HepG2 (cell line): ENCODE results near the gene PRELID2. TPM values are rescaled to one million over a fixed set of nuclear protein-coding genes. Genes with fewer than 3 reads are reported as not detected.

Experiments used
- ATAC-seq: fragments of 200-7000 bp; cut with Tn5 transposase; 3 replicates; pipeline ENCODE4 v1.9.1; 2020; ENCODE audit warnings: mild to moderate bottlenecking, moderate library complexity
- BruUV-seq: library from RNA; stranded (reverse); fragments of 400-500 nt; replicated peaks from 2 replicates; lab custom pipeline; 2021; lab: Mats Ljungman, UMichigan
- CTCF ChIA-PET: fragments of 300-600 bp; formaldehyde crosslinking; extraction: SDS; loops from one replicate; lab custom pipeline; 2021; ENCODE audit warnings: low total read pairs, inconsistent platforms, low intra/inter-chr PET ratio; lab: Yijun Ruan, JAX
- POLR2A ChIA-PET: fragments of 350-600 bp; sonication (Branson Sonifier 250); formaldehyde crosslinking; loops from one replicate; lab custom pipeline; 2020; ENCODE audit warnings: antibody characterized with exemption, inconsistent platforms; lab: Yijun Ruan, JAX
- DNase-seq: peaks from one replicate; pipeline ENCODE4 v3.0.0-alpha.2; 2015; ENCODE audit warnings: low spot score
- FAIRE-seq: peaks from 3 replicates; lab custom pipeline; 2011; peaks lifted over from hg19 to GRCh38; lab: Jason Lieb, UNC
- H2AFZ ChIP-seq: one replicate; pipeline ENCODE4 v1.6.1; 2011; ENCODE audit warnings: low read length, inconsistent platforms
- H3K27ac ChIP-seq: fragments of 300-600 bp; 3 replicates; pipeline ENCODE4 v1.8.0; 2011; ENCODE audit warnings: mixed run types, mild to moderate bottlenecking, mixed read lengths, low read length, inconsistent platforms; ENCODE audit not compliant: insufficient read depth; ENCODE audit errors: extremely low read length
- H3K27me3 ChIP-seq, 2 experiments: fragments of 200-600 bp in 1 of 2; 2 replicates in 1 of 2; 3 replicates in 1 of 2; pipeline versions ENCODE4 v1.6.0 to v1.8.0; 2011; ENCODE audit warnings: low read length in 2 of 2, mild to moderate bottlenecking in 2 of 2, moderate library complexity in 2 of 2, inconsistent platforms in 1 of 2; ENCODE audit not compliant: insufficient read depth in 2 of 2, control insufficient read depth in 1 of 2
- H3K36me3 ChIP-seq, 2 experiments: fragments of 200-600 bp in 1 of 2; replicated peaks in 1 of 2; 2 replicates in 1 of 2; 3 replicates in 1 of 2; pipeline versions ENCODE4 v1.5.1 to v1.8.0; 2011; ENCODE audit warnings: low read length in 2 of 2, inconsistent platforms in 1 of 2; ENCODE audit not compliant: insufficient read depth in 2 of 2, control insufficient read depth in 1 of 2
- H3K4me1 ChIP-seq: 2 replicates; pipeline ENCODE4 v1.5.1; 2012; ENCODE audit warnings: low read length, inconsistent platforms; ENCODE audit not compliant: insufficient read depth
- H3K4me2 ChIP-seq: 2 replicates; pipeline ENCODE4 v1.6.0; 2011; ENCODE audit warnings: low read depth, low read length, inconsistent platforms
- H3K4me3 ChIP-seq, 3 experiments: fragments of 200-600 bp in 1 of 3; sonication (generic), shearing (Covaris generic) in 1 of 3; replicated peaks in 1 of 3; 2 replicates each; pipeline ENCODE4 v1.5.1; 2011 to 2016; ENCODE audit warnings: low read length in 3 of 3, inconsistent platforms in 2 of 3, low read depth in 2 of 3, mild to moderate bottlenecking in 2 of 3, control low read depth in 1 of 3, mixed read lengths in 1 of 3; ENCODE audit not compliant: insufficient read depth in 1 of 3
- H3K79me2 ChIP-seq: one replicate; pipeline ENCODE4 v1.6.1; 2011; ENCODE audit warnings: low read length, inconsistent platforms; ENCODE audit not compliant: insufficient read depth
- H3K9ac ChIP-seq: 2 replicates; pipeline ENCODE4 v1.6.0; 2011; ENCODE audit warnings: mild to moderate bottlenecking, low read depth, low read length, inconsistent platforms; ENCODE audit not compliant: insufficient read depth
- H3K9me3 ChIP-seq: 2 replicates; pipeline ENCODE4 v1.5.1; 2012; ENCODE audit warnings: mild to moderate bottlenecking, low read length
- H4K20me1 ChIP-seq: 2 replicates; pipeline ENCODE4 v1.6.0; 2011; ENCODE audit warnings: inconsistent platforms, mild to moderate bottlenecking, low read length, moderate library complexity; ENCODE audit not compliant: insufficient read depth
- ADNP ChIP-seq: sonication (generic); formaldehyde crosslinking; IDR thresholded peaks from 2 replicates; pipeline ENCODE4 v1.4.0; 2020; ENCODE audit warnings: missing genetic modification reagents
- CHD4 ChIP-seq: fragments of 200-600 bp; sonication (generic); IDR thresholded peaks from 2 replicates; pipeline ENCODE4 v1.7.0; 2017; ENCODE audit warnings: mild to moderate bottlenecking, low read length, borderline replicate concordance
- ELF4 ChIP-seq: sonication (generic); formaldehyde crosslinking; IDR thresholded peaks from 2 replicates; pipeline ENCODE4 v1.5.0; 2020; ENCODE audit warnings: missing genetic modification reagents, mild to moderate bottlenecking, moderate library complexity, borderline replicate concordance
- GABPA ChIP-seq, 2 experiments: IDR thresholded peaks; 2 replicates each; pipeline ENCODE4 v1.6.1; 2011 to 2016; ENCODE audit warnings: low read depth in 2 of 2, low read length in 1 of 2, missing biosample characterization in 1 of 2, missing genetic modification characterization in 1 of 2
- HHEX ChIP-seq: IDR thresholded peaks from 2 replicates; pipeline ENCODE4 v1.6.1; 2016; ENCODE audit warnings: control low read depth
- IRF2 ChIP-seq: IDR thresholded peaks from 2 replicates; pipeline ENCODE4 v1.6.1; 2018; ENCODE audit warnings: missing genetic modification reagents, missing compliant biosample characterization
- IRX3 ChIP-seq: sonication (generic); formaldehyde crosslinking; IDR thresholded peaks from 2 replicates; pipeline ENCODE4 v1.8.1; 2023; ENCODE audit warnings: mild to moderate bottlenecking, low read depth, missing genetic modification reagents, borderline replicate concordance
- KMT2B ChIP-seq: IDR thresholded peaks from 2 replicates; pipeline ENCODE4 v1.6.1; 2016; ENCODE audit warnings: missing genetic modification reagents, missing compliant biosample characterization
- NFE2L2 ChIP-seq: fragments of 150-350 bp; IDR thresholded peaks from 2 replicates; pipeline ENCODE4 v1.6.1; 2014; ENCODE audit warnings: low read length
- NONO ChIP-seq, 2 experiments: fragments of 450-650 bp in 1 of 2; sonication (generic) in 1 of 2; formaldehyde crosslinking in 1 of 2; IDR thresholded peaks in 1 of 2; conservative IDR thresholded peaks in 1 of 2; 2 replicates each; pipeline versions ENCODE4 v1.6.1 to v1.8.0; 2017 to 2022; ENCODE audit warnings: mild to moderate bottlenecking in 1 of 2, missing genetic modification reagents in 1 of 2, moderate library complexity in 1 of 2
- SMARCE1 ChIP-seq: fragments of 450-650 bp; IDR thresholded peaks from 2 replicates; pipeline ENCODE4 v1.6.1; 2017; ENCODE audit warnings: borderline replicate concordance
- SMYD3 ChIP-seq: sonication (generic); formaldehyde crosslinking; IDR thresholded peaks from 2 replicates; pipeline ENCODE4 v1.8.1; 2023; ENCODE audit warnings: mild to moderate bottlenecking, missing genetic modification reagents
- SOX5 ChIP-seq: IDR thresholded peaks from 2 replicates; pipeline ENCODE4 v1.6.1; 2016; ENCODE audit warnings: borderline replicate concordance
- ZNF724P ChIP-seq: sonication (generic); formaldehyde crosslinking; IDR thresholded peaks from 2 replicates; pipeline ENCODE4 v1.8.0; 2022; ENCODE audit warnings: missing genetic modification reagents, borderline replicate concordance
- ZNF850 ChIP-seq: sonication (generic); formaldehyde crosslinking; conservative IDR thresholded peaks from 2 replicates; pipeline ENCODE4 v1.9.0; 2021; ENCODE audit warnings: mild to moderate bottlenecking, missing genetic modification reagents
- WGBS: methylation state at CpG from one replicate; pipeline ENCODE4 v1.1.6; 2017; ENCODE audit warnings: low lambda C conversion rate; 5-methylcytosine and 5-hydroxymethylcytosine counted together
- in situ Hi-C: cut with HindIII; loops from 2 replicates; pipeline ENCODE4 v1.10.0; 2017; ENCODE audit warnings: low pct_unique_long_range_greater_than_20kb; ENCODE audit not compliant: extremely low pct_ligation_motif_present
- intact Hi-C: fragments of 100-400 bp; cut with micrococcal nuclease; formaldehyde crosslinking; loops from one replicate; pipeline ENCODE4 v1.10.0; 2022; ENCODE audit not compliant: unreplicated experiment
- polyA plus RNA-seq, 8 experiments: library from polyadenylated mRNA; depleted of rRNA in 3 of 8; stranded (reverse) in 7 of 8; unstranded in 1 of 8; fragments of >200 nt; fragmentation: Illumina TruSeq in 4 of 8; extraction: Trizol in 4 of 8; gene quantifications; 2 replicates each; pipeline versions ENCODE4 v1.2.1 to v1.2.3, GENCODE V29; 2011 to 2016; ENCODE audit warnings: low read depth in 4 of 8, missing spikeins in 1 of 8, mixed read lengths in 1 of 8; ENCODE audit not compliant: insufficient read depth in 1 of 8
- total RNA-seq, 5 experiments: library from RNA; depleted of rRNA; stranded (reverse); fragments of >200 nt; fragmentation: Illumina TruSeq; extraction: Trizol; gene quantifications; 2 replicates each; pipeline ENCODE4 v1.2.3, GENCODE V29; 2016; ENCODE audit warnings: low read depth in 1 of 5
- TF ChIP-seq, protein P1 (sequence below): sonication (generic); formaldehyde crosslinking; IDR thresholded peaks from 2 replicates; pipeline ENCODE4 v1.5.1; 2020; ENCODE audit warnings: mild to moderate bottlenecking, missing genetic modification reagents, moderate library complexity
- TF ChIP-seq, protein P2 (sequence below): sonication (generic); formaldehyde crosslinking; IDR thresholded peaks from 2 replicates; pipeline ENCODE4 v1.5.1; 2020; ENCODE audit warnings: mild to moderate bottlenecking, moderate library complexity, missing genetic modification reagents
- TF ChIP-seq, protein P3 (sequence below): sonication (generic); formaldehyde crosslinking; IDR thresholded peaks from 2 replicates; pipeline ENCODE4 v1.4.0; 2020; ENCODE audit warnings: missing genetic modification reagents, borderline replicate concordance

Gene PRELID2
- total and polyA plus RNA-seq, 2 of the 13 experiments (the other 11 are each of a cell fraction or from before 2014, with no cell fraction given): 10.0 to 22.9 TPM

- no TSS peak for BruUV-seq
- in situ Hi-C loops (no loop called here), intact Hi-C loops (no loop called here)
- H3K9ac ChIP-seq: no peak overlapping the region
- no peak for FAIRE-seq
- POLR2A ChIA-PET: no interaction called here
- no peaks in the 10 kb centered on the region for H4K20me1 ChIP-seq
- no peaks in the 10 kb centered on the region for H3K9me3 ChIP-seq
- ATAC-seq: no peak
- 100% methylated on average over 2 of the region's 2 CpGs for WGBS
- no peak overlapping the region for H3K4me3 ChIP-seq
- CTCF ChIA-PET: no interaction called here
- H3K4me2 ChIP-seq: no peak overlapping the region
- no peaks in the 10 kb centered on the region for H3K79me2 ChIP-seq
- H2AFZ ChIP-seq: no peak overlapping the region
- peaks cover 0 to 5% of the 10 kb centered on the region in 2 experiments; a peak in 1 of 5 replicates for H3K36me3 ChIP-seq
- no peak for DNase-seq
- H3K4me1 ChIP-seq: peaks cover 23% of the 10 kb centered on the region
- no peak overlapping the region for H3K27ac ChIP-seq
- no peaks in the 10 kb centered on the region for H3K27me3 ChIP-seq
- TF ChIP-seq IRX3 (CRISPR knock-in tag) (no peak), NFE2L2 (no peak), NONO (IDR thresholded peaks at IDR 0.05) (no peak), NONO (CRISPR knock-in tag; conservative IDR thresholded peaks at IDR 0.05) (no peak), ZNF724P (CRISPR knock-in tag) (no peak), IRF2 (CRISPR knock-in tag) (no peak), SMARCE1 (no peak), GABPA (IDR thresholded peaks at IDR 0.05; ENCODE audit: low read depth, low read length) (no peak), GABPA (CRISPR knock-in tag; IDR thresholded peaks at IDR 0.05; ENCODE audit: low read depth) (no peak), ELF4 (CRISPR knock-in tag) (no peak), CHD4 (no peak), SMYD3 (CRISPR knock-in tag) (no peak), ADNP (CRISPR knock-in tag) (no peak), ZNF850 (no peak), KMT2B (CRISPR knock-in tag) (no peak), SOX5 (no peak), HHEX (CRISPR knock-in tag) (no peak)
- TF ChIP-seq, protein P1, sequence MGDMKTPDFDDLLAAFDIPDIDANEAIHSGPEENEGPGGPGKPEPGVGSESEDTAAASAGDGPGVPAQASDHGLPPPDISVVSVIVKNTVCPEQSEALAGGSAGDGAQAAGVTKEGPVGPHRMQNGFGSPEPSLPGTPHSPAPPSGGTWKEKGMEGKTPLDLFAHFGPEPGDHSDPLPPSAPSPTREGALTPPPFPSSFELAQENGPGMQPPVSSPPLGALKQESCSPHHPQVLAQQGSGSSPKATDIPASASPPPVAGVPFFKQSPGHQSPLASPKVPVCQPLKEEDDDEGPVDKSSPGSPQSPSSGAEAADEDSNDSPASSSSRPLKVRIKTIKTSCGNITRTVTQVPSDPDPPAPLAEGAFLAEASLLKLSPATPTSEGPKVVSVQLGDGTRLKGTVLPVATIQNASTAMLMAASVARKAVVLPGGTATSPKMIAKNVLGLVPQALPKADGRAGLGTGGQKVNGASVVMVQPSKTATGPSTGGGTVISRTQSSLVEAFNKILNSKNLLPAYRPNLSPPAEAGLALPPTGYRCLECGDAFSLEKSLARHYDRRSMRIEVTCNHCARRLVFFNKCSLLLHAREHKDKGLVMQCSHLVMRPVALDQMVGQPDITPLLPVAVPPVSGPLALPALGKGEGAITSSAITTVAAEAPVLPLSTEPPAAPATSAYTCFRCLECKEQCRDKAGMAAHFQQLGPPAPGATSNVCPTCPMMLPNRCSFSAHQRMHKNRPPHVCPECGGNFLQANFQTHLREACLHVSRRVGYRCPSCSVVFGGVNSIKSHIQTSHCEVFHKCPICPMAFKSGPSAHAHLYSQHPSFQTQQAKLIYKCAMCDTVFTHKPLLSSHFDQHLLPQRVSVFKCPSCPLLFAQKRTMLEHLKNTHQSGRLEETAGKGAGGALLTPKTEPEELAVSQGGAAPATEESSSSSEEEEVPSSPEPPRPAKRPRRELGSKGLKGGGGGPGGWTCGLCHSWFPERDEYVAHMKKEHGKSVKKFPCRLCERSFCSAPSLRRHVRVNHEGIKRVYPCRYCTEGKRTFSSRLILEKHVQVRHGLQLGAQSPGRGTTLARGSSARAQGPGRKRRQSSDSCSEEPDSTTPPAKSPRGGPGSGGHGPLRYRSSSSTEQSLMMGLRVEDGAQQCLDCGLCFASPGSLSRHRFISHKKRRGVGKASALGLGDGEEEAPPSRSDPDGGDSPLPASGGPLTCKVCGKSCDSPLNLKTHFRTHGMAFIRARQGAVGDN (CRISPR knock-in tag): no peak
- TF ChIP-seq, protein P2, sequence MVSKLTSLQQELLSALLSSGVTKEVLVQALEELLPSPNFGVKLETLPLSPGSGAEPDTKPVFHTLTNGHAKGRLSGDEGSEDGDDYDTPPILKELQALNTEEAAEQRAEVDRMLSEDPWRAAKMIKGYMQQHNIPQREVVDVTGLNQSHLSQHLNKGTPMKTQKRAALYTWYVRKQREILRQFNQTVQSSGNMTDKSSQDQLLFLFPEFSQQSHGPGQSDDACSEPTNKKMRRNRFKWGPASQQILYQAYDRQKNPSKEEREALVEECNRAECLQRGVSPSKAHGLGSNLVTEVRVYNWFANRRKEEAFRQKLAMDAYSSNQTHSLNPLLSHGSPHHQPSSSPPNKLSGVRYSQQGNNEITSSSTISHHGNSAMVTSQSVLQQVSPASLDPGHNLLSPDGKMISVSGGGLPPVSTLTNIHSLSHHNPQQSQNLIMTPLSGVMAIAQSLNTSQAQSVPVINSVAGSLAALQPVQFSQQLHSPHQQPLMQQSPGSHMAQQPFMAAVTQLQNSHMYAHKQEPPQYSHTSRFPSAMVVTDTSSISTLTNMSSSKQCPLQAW: no peak
- TF ChIP-seq, protein P3, sequence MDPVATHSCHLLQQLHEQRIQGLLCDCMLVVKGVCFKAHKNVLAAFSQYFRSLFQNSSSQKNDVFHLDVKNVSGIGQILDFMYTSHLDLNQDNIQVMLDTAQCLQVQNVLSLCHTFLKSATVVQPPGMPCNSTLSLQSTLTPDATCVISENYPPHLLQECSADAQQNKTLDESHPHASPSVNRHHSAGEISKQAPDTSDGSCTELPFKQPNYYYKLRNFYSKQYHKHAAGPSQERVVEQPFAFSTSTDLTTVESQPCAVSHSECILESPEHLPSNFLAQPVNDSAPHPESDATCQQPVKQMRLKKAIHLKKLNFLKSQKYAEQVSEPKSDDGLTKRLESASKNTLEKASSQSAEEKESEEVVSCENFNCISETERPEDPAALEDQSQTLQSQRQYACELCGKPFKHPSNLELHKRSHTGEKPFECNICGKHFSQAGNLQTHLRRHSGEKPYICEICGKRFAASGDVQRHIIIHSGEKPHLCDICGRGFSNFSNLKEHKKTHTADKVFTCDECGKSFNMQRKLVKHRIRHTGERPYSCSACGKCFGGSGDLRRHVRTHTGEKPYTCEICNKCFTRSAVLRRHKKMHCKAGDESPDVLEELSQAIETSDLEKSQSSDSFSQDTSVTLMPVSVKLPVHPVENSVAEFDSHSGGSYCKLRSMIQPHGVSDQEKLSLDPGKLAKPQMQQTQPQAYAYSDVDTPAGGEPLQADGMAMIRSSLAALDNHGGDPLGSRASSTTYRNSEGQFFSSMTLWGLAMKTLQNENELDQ (CRISPR knock-in tag): no peak
These were observed 58.3 kb downstream of the PRELID2 start for GRCh38 chr5:145776886-145777285.
